Activated effector memory CD4-positive, alpha-beta T cell treated with anti-CD3 and anti-CD28 coated beads, Interleukin-2, amount 50 U/mL, for 16 hours (primary cell): Measurements from ENCODE around the gene PCDHGA6.

Source experiments
- DNase-seq: peaks from one replicate; pipeline ENCODE4 v3.0.0-alpha.2; 2020

The PCDHGA6 gene

GRCh38 chr5:141422742-141423291 lies 49.1 kb downstream of the PCDHGA6 start:
- no peak for DNase-seq

DNA sequence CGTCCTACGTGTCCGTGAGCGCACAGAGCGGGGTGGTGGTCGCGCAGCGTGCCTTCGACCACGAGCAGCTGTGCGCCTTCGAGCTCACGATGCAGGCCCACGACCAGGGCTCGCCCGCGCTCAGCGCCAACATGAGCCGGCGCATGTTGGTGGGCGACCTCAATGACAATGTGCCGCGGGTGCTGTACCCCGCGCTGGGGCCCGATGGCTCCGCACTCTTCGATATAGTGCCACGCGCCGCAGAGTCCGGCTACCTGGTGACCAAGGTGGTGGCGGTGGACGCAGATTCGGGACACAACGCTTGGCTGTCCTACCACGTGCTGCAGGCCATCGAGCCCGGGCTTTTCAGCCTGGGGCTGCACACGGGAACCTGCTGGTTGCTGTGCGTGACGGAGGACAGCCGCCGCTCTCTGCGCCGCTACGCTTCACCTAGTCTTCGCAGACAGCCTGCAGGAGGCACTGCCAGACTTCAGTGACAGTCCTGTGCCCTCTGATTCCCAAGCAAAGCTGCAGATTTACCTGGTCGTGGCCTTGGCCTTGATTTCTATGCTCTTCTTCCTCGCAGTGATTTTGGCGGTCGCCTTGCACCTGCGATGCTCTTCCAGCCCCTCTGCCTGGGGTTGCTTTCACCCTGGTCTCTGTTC lies 54.2 kb downstream of the PCDHGA6 start:
- DNase-seq, result no peak
